Measurements from ENCODE around the gene DNM3. TPM values are rescaled to one million over a fixed set of nuclear protein-coding genes. Genes with fewer than 3 reads are reported as not detected.

DNM3 gene
- total and polyA plus RNA-seq, 2 of the 8 experiments (the other 6 are each of a cell fraction or from before 2014, with no cell fraction given), result 2.0 to 8.5 TPM

GRCh38 chr1:172251486-172251885 lies 410.2 kb downstream of the DNM3 start:
- H4K20me1 ChIP-seq (replicated peaks in 1 of 2; ENCODE audit: control insufficient read depth in 1 of 2, insufficient read depth in 2 of 2, low read length in 2 of 2), result no peaks in the 10 kb centered on the region
- H3K14ac ChIP-seq (ENCODE audit: insufficient read length), result no peak overlapping the region
- no peak overlapping the region for H2BK20ac ChIP-seq (ENCODE audit: low read length)
- no peaks in the 10 kb centered on the region for H3K79me1 ChIP-seq (ENCODE audit: low read depth, low read length)
- H2BK15ac ChIP-seq (ENCODE audit: low read length), result no peak overlapping the region
- no peak overlapping the region for H3K18ac ChIP-seq (ENCODE audit: extremely low read depth, low read length)
- no peaks in the 10 kb centered on the region for H3K23me2 ChIP-seq (ENCODE audit: low read depth, low read length)
- no peak for FAIRE-seq
- H3K4ac ChIP-seq (replicated peaks; ENCODE audit: insufficient read length, low read depth, low read length), result no peak overlapping the region
- no peaks in the 10 kb centered on the region for H3K9me3 ChIP-seq (ENCODE audit: insufficient read depth in 2 of 2, low read depth in 1 of 2, low read length in 1 of 2)
- no peak overlapping the region for H4K91ac ChIP-seq (replicated peaks; ENCODE audit: insufficient read length, low read length)
- no peak overlapping the region for H4K8ac ChIP-seq (ENCODE audit: extremely low read depth, insufficient read depth, low read length)
- no peak overlapping the region for H2BK12ac ChIP-seq (ENCODE audit: low read depth, low read length)
- H2BK120ac ChIP-seq (replicated peaks; ENCODE audit: low read depth, low read length), result no peak overlapping the region
- H2AK5ac ChIP-seq (ENCODE audit: low read depth, low read length), result no peak overlapping the region
- CTCF ChIA-PET (ENCODE audit: partially characterized antibody), result no interaction called here
- no peaks in the 10 kb centered on the region for H3K27me3 ChIP-seq (replicated peaks in 1 of 4; ENCODE audit: control insufficient read depth in 3 of 4, extremely low read depth in 1 of 4, insufficient read depth in 3 of 4, low read length in 3 of 4)
- no peaks in the 10 kb centered on the region for H3K4me1 ChIP-seq (replicated peaks in 1 of 4; ENCODE audit: control insufficient read depth in 3 of 4, insufficient read depth in 4 of 4, low read length in 3 of 4)
- H3K4me2 ChIP-seq (ENCODE audit: insufficient read depth in 1 of 2, low read depth in 2 of 2, low read length in 2 of 2), result no peak overlapping the region
- H2BK5ac ChIP-seq (ENCODE audit: low read depth, low read length), result no peak overlapping the region
- no peak overlapping the region for H3K27ac ChIP-seq (ENCODE audit: low read depth, low read length)
- no peak overlapping the region for H3K4me3 ChIP-seq (ENCODE audit: extremely low read depth in 1 of 4, insufficient read depth in 2 of 4, low read depth in 3 of 4, low read length in 4 of 4)
- H3K79me2 ChIP-seq (ENCODE audit: control insufficient read depth in 1 of 2, insufficient read depth in 2 of 2, low read length in 2 of 2), result no peaks in the 10 kb centered on the region
- H3K9ac ChIP-seq (replicated peaks in 1 of 4; ENCODE audit: extremely low read depth in 1 of 4, low read depth in 3 of 4, low read length in 3 of 4), result no peak overlapping the region
- POLR2A ChIA-PET (ENCODE audit: partially characterized antibody), result no interaction called here
- 90% methylated on average over 1 of the region's 1 CpG; no CpG with 5 or more reads in 1 of the 2 experiments for WGBS, 2 experiments (ENCODE audit: extremely low coverage in 1 of 2, insufficient coverage in 1 of 2, insufficient read length in 1 of 2, insufficient replicate concordance in 2 of 2, low coverage in 1 of 2, low lambda C conversion rate in 2 of 2, missing lambda C conversion rate in 1 of 2)
- H3K56ac ChIP-seq (replicated peaks; ENCODE audit: insufficient read length, low read depth, low read length), result no peak overlapping the region
- no peak overlapping the region for H4K5ac ChIP-seq (ENCODE audit: insufficient read length, low read depth, low read length)
- H3K23ac ChIP-seq (ENCODE audit: insufficient read length), result no peak overlapping the region
- no peaks in the 10 kb centered on the region for H3K36me3 ChIP-seq (ENCODE audit: control insufficient read depth in 2 of 4, insufficient read depth in 4 of 4, low read length in 3 of 4)
- H2AFZ ChIP-seq (ENCODE audit: low read length), result no peak overlapping the region
- no peak for DNase-seq (ENCODE audit: low read depth in 1 of 2, low spot score in 2 of 2)
- TF ChIP-seq E2F6 (IDR thresholded peaks at IDR 0.05), result no peak
- TF ChIP-seq HDAC6 (IDR thresholded peaks at IDR 0.05; ENCODE audit: low read depth, low read length), result no peak
- TF ChIP-seq CTCF (IDR thresholded peaks at IDR 0.05; ENCODE audit: control extremely low read depth in 1 of 3, insufficient read depth in 1 of 3, low read depth in 1 of 3, low read length in 3 of 3), result no peak
- no peak for TF ChIP-seq KDM4A (IDR thresholded peaks at IDR 0.05; ENCODE audit: low read depth, low read length, severe bottlenecking)
- no peak for TF ChIP-seq TBP (IDR thresholded peaks at IDR 0.05; ENCODE audit: low read depth, low read length)
- no peak for TF ChIP-seq SUZ12 (IDR thresholded peaks at IDR 0.05; ENCODE audit: low read length)
- TF ChIP-seq USF2 (IDR thresholded peaks at IDR 0.05; ENCODE audit: low read length), result no peak
- no peak for TF ChIP-seq SAP30 (IDR thresholded peaks at IDR 0.05; ENCODE audit: insufficient read depth, insufficient replicate concordance, low read length)
- no peak for TF ChIP-seq GTF2F1 (IDR thresholded peaks at IDR 0.05; ENCODE audit: borderline replicate concordance, low read depth, low read length)
- no peak for TF ChIP-seq RFX5 (IDR thresholded peaks at IDR 0.05; ENCODE audit: borderline replicate concordance, low read depth, low read length)

Measured in H1 (cell line).